ENCODE measurements around the gene TSPAN18. TPM values are rescaled to one million over a fixed set of nuclear protein-coding genes. Genes with fewer than 3 reads are reported as not detected.

TSPAN18 gene
- total RNA-seq, 1 experiment from 2014 or later: 18.3 TPM

- DNase-seq (ENCODE audit: low read depth, low spot score): no peak
- ChIA-PET CTCF (no interaction called here), POLR2A (no interaction called here), RAD21 (ENCODE audit: low non-redundant PET in 1 of 2, low total read pairs in 2 of 2, uncharacterized antibody in 2 of 2, unreplicated experiment in 2 of 2) (no interaction called here)
- 0 out of 2 replicates have a peak, but pooled peaks cover 6% of the 10 kb centered on the region for H3K27me3 ChIP-seq (ENCODE audit: insufficient read depth, low read length)
- H3K79me2 ChIP-seq (ENCODE audit: insufficient read depth, low read length): no peaks in the 10 kb centered on the region
- no peaks in the 10 kb centered on the region for H3K36me3 ChIP-seq (ENCODE audit: control insufficient read depth in 1 of 2, insufficient read depth in 2 of 2, low read length in 2 of 2)
- no peak overlapping the region for H3K4me3 ChIP-seq (replicated peaks in 1 of 2; ENCODE audit: low read depth in 1 of 2, low read length in 2 of 2)
- H3K4me1 ChIP-seq (ENCODE audit: control insufficient read depth in 1 of 2, insufficient read depth in 2 of 2, low read length in 2 of 2): no peaks in the 10 kb centered on the region
- H4K20me1 ChIP-seq (ENCODE audit: insufficient read depth): no peaks in the 10 kb centered on the region
- no peaks in the 10 kb centered on the region for H3K9me3 ChIP-seq (ENCODE audit: control insufficient read depth in 1 of 2, insufficient read depth in 1 of 2, low read depth in 1 of 2, low read length in 2 of 2)
- intact Hi-C loops (cut with micrococcal nuclease): no loop called here
- H3K27ac ChIP-seq (ENCODE audit: low read depth, low read length): no peak overlapping the region
- no peaks in the 10 kb centered on the region for H3K9me2 ChIP-seq (ENCODE audit: insufficient read depth)
- ATAC-seq: no peak
- H3K4me2 ChIP-seq (ENCODE audit: low read length): no peak overlapping the region
- H2AFZ ChIP-seq (ENCODE audit: low read depth, low read length, poor library complexity, severe bottlenecking): no peak overlapping the region
- BruUV-seq (replicated peaks): no TSS peak
- TF ChIP-seq SIN3A (IDR thresholded peaks at IDR 0.05; ENCODE audit: low read depth): no peak
- no peak for TF ChIP-seq POLR2AphosphoS5 (IDR thresholded peaks at IDR 0.05; ENCODE audit: low read depth, low read length)
- no peak for TF ChIP-seq CEBPB (IDR thresholded peaks at IDR 0.05; ENCODE audit: low read depth)
- TF ChIP-seq, protein P1, sequence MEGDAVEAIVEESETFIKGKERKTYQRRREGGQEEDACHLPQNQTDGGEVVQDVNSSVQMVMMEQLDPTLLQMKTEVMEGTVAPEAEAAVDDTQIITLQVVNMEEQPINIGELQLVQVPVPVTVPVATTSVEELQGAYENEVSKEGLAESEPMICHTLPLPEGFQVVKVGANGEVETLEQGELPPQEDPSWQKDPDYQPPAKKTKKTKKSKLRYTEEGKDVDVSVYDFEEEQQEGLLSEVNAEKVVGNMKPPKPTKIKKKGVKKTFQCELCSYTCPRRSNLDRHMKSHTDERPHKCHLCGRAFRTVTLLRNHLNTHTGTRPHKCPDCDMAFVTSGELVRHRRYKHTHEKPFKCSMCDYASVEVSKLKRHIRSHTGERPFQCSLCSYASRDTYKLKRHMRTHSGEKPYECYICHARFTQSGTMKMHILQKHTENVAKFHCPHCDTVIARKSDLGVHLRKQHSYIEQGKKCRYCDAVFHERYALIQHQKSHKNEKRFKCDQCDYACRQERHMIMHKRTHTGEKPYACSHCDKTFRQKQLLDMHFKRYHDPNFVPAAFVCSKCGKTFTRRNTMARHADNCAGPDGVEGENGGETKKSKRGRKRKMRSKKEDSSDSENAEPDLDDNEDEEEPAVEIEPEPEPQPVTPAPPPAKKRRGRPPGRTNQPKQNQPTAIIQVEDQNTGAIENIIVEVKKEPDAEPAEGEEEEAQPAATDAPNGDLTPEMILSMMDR (IDR thresholded peaks at IDR 0.05 in 2 of 3, conservative IDR thresholded peaks at IDR 0.05 in 1 of 3; ENCODE audit: borderline replicate concordance in 1 of 3, insufficient read depth in 1 of 3, low read depth in 2 of 3, low read length in 2 of 3): no peak
- no peak for TF ChIP-seq YY1 (IDR thresholded peaks at IDR 0.05; ENCODE audit: extremely low read depth, insufficient replicate concordance, low read depth, low read length)
- TF ChIP-seq EZH2 (IDR thresholded peaks at IDR 0.05): no peak
- no peak for TF ChIP-seq EGR1 (IDR thresholded peaks at IDR 0.05; ENCODE audit: low read depth)
- no peak for TF ChIP-seq EZH2phosphoT487 (IDR thresholded peaks at IDR 0.05; ENCODE audit: borderline replicate concordance)
- TF ChIP-seq CBX3 (IDR thresholded peaks at IDR 0.05; ENCODE audit: low read depth): no peak
- TF ChIP-seq SRF (IDR thresholded peaks at IDR 0.05; ENCODE audit: low read depth): no peak
- TF ChIP-seq ZFX (IDR thresholded peaks at IDR 0.05): no peak
- no peak for TF ChIP-seq JUND (IDR thresholded peaks at IDR 0.05)
- no peak for TF ChIP-seq ELF1 (IDR thresholded peaks at IDR 0.05; ENCODE audit: borderline replicate concordance, low read depth)
- no peak for TF ChIP-seq POLR2A (IDR thresholded peaks at IDR 0.05; ENCODE audit: borderline replicate concordance, extremely low read depth, insufficient read depth, insufficient read length)
- TF ChIP-seq RAD21 (IDR thresholded peaks at IDR 0.05; ENCODE audit: low read depth): no peak
- TF ChIP-seq, protein P2, sequence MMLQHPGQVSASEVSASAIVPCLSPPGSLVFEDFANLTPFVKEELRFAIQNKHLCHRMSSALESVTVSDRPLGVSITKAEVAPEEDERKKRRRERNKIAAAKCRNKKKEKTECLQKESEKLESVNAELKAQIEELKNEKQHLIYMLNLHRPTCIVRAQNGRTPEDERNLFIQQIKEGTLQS (IDR thresholded peaks at IDR 0.05): no peak
- no peak for TF ChIP-seq FOSL1 (IDR thresholded peaks at IDR 0.05; ENCODE audit: low read depth)
- TF ChIP-seq, protein P3, sequence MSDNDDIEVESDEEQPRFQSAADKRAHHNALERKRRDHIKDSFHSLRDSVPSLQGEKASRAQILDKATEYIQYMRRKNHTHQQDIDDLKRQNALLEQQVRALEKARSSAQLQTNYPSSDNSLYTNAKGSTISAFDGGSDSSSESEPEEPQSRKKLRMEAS (IDR thresholded peaks at IDR 0.05): no peak
- TF ChIP-seq ZNF274 (IDR thresholded peaks at IDR 0.05; ENCODE audit: low read depth, low read length): no peak
- TF ChIP-seq REST (IDR thresholded peaks at IDR 0.05; ENCODE audit: low read depth): no peak
- H3K9ac ChIP-seq (ENCODE audit: low read length): no peak overlapping the region
These were observed 39.4 kb upstream of the TSPAN18 start for GRCh38 chr11:44687388-44687787.

All from HCT116 (cell line).